Neural progenitor cell (in vitro differentiated cells): ENCODE results near the gene PTPRR.

ENCODE experiments used
- EZH2 ChIP-seq: fragments of 200-600 bp; sonication (generic); IDR thresholded peaks from 2 replicates; pipeline ENCODE4 v1.6.1; 2017; ENCODE audit warnings: antibody characterized with exemption, mild to moderate bottlenecking, moderate library complexity
- EZH2phosphoT487 ChIP-seq: fragments of 200-600 bp; sonication (generic); IDR thresholded peaks from 2 replicates; pipeline ENCODE4 v1.6.1; 2017; ENCODE audit warnings: antibody characterized with exemption
- TF ChIP-seq, protein P1 (sequence below): fragments of 200-600 bp; sonication (generic); IDR thresholded peaks from 2 replicates; pipeline ENCODE4 v1.5.1; 2017; ENCODE audit warnings: antibody characterized with exemption, mild to moderate bottlenecking

DNA sequence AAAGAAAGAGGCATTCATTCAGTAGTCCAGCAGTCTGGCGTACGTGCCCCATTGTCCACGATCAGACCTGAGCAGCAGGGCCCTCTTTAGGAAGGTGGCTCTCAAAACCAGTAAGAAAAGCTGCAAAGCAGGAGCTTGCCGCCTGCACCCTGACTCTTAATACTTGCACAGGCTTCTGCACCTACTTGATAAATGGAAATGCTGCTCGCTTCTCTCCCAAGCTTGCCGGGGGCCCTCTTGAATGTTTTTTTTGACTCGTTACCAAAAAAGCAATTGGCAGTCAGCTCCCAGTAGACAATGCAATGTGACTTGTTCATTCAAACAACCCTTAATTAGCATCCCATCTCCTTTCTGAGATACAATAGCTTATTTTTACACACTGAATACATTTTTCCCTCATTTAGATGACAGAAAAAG, 256.1 kb downstream of the PTPRR start:
- TF ChIP-seq, protein P1, sequence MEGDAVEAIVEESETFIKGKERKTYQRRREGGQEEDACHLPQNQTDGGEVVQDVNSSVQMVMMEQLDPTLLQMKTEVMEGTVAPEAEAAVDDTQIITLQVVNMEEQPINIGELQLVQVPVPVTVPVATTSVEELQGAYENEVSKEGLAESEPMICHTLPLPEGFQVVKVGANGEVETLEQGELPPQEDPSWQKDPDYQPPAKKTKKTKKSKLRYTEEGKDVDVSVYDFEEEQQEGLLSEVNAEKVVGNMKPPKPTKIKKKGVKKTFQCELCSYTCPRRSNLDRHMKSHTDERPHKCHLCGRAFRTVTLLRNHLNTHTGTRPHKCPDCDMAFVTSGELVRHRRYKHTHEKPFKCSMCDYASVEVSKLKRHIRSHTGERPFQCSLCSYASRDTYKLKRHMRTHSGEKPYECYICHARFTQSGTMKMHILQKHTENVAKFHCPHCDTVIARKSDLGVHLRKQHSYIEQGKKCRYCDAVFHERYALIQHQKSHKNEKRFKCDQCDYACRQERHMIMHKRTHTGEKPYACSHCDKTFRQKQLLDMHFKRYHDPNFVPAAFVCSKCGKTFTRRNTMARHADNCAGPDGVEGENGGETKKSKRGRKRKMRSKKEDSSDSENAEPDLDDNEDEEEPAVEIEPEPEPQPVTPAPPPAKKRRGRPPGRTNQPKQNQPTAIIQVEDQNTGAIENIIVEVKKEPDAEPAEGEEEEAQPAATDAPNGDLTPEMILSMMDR: no peak
- TF ChIP-seq EZH2: no peak
- TF ChIP-seq EZH2phosphoT487: no peak
